Midbrain (tissue), 1 donor: ENCODE measurements around the gene TPST2.

ENCODE experiments used
- DNase-seq: peaks from one replicate; lab custom pipeline; 2025; lab: John Stamatoyannopoulos, UW

The TPST2 gene

GRCh38 chr22:26496456-26496855 is 93.5 kb downstream of the TPST2 start:
- no peak for DNase-seq

- no peak for DNase-seq
Measured at GRCh38 chr22:26494506-26494905, 95.4 kb downstream of the TPST2 start.

GRCh38 chr22:26492220-26492619 is 97.7 kb downstream of the TPST2 start:
- no peak for DNase-seq

DNA sequence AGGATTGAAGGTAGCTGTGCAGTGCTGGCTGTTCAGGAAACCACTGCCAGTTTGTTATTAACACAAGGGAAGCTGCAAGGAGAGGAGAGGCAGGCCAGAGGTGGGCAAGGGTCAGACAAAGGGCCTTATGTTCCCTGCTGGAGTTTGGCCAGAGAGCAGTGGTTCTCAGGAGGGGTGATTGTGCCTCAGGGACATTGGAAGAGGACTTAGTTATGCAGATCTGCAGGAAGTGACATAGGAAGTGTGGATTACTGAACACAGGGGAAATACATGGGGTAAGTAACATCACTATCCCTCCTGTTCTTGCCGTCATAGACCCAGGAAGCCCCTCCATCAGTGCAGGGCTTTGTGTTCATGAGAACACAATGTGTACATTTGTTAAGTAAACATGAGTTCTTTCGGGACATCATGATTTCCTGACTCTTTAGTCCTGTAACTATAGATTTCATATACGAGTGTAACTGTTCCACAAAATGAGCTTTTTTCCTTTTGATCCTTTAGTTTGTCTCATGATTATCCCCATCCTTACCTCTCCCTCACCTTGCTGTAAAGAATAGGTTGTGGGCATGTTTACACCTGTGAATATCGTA is 100.4 kb downstream of the TPST2 start:
- no peak for DNase-seq

GRCh38 chr22:26487996-26488395 is 101.9 kb downstream of the TPST2 start:
- DNase-seq, result no peak

- DNase-seq, result no peak
Measured at GRCh38 chr22:26486394-26486793, 103.5 kb downstream of the TPST2 start.

DNA sequence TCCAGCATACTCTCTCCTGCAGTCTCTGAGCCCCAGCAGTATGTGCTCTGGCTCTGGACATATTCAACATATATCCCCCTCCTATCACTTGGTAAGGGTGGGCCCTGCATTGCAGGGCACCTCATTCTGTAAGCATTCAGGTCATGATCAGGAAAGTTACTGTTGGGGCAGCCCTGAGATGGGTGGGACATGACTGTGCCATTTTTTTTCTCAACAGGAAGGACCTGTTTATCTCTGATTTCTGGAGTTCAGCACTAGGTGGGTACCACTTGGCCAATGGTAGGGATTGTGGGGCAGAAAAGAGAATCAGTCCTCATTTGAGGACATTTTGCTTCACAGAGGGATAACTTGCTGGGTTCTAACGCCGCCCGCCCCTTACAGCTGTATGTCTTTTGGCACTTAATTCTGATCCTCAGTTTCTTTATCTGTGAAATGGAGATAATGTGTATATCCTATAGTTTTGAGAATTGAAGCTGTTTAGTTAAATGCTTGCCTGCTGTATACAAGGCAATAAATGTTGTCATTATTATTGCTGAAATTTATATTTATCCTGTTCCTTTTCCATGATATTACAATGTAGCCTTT is 104.0 kb downstream of the TPST2 start:
- DNase-seq, result no peak

DNA sequence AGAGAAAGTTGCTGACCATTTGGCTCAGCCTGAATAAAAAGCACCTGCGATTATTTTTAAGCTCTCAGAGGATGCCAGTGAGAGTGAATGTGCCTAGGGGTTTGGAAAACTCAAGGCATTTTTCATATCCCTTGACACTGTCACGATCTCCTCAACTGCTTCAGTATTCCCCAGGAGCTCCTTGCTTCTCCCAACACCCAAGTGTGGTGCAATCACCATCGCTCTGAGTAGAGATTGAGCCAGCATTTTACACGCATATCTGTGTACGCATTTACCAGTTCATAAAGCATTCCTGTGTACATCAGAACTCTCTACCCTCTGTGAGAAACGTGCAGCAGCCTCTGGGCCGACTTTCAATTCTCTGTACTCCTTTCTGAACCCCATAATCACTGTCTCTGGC is 104.9 kb downstream of the TPST2 start:
- DNase-seq, result no peak

DNA sequence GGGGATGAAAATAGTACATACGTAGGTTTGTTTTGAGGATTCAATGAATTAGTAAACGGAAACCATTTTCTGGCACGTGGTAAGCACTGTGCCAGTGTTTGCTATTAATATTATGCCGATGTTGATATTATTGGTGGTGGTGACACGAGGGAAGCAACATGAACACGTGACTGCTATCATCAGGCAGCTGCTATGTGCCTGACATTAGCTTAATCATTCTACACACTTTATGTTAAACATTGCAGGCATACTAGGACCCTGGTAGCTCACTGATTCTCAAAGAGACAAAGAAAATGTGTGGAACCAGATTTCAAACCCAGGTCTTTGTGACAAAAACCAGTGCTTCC is 105.6 kb downstream of the TPST2 start:
- no peak for DNase-seq

DNA sequence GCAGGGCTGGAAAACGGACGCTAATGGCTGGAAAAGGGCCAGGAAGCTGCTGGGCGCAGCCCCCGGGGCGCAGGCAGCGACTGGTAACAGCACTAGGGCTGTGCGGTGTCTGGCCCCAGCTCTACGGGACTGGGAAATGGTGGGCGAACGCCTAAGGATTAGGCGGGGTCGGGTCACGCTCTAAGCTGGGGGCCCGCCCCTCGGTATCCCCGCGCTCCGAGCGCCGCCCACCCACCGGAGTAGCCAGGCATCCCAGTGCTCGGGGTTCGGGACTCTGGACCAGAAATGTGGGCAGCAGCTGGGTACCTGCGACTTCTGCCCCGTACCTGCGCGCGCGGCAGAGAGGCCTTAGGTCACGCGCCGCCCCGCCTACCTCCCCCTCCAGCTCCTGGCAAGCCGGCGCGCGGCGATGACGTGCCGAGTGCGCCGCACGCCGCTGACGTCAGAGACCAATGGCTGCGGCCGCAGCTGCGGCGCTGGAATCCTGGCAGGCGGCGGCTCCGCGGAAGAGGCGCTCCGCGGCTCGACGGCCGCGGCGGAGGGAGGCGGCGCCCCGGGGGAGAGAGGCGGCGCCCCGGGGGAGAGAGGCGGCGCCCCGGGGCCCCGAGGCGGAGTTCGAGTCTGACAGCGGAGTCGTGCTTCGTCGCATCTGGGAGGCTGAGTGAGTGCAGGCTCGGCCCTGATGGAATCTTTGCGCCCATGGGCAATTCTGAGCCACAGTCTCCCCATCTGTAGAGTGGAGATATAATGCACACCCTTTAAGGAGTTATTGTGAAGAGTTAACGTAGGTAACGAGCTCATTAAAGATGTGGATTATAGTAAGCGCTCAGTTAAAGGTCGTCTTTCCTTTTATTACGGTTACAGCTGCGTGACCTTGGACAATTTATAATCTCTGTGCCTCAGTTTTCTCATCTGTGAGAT is 106.2 kb downstream of the TPST2 start, which contains the start of the genes HPS4 and SRRD:
Gene HPS4, minus strand, starts transcription at position 345 of the 921 bp plus-strand sequence. CDS start 2,021 bp downstream, outside the sequence.
Gene SRRD, plus strand, starts transcription at position 439 of the 921 bp plus-strand sequence. Its CDS starts 14 bp downstream, at position 453.
- peak; percentile 92 for DNase-seq

- DNase-seq, result no peak
Measured at GRCh38 chr22:26483043-26483438, 106.9 kb downstream of the TPST2 start.

- DNase-seq, result no peak
Measured at GRCh38 chr22:26482161-26482560, 107.8 kb downstream of the TPST2 start.

DNA sequence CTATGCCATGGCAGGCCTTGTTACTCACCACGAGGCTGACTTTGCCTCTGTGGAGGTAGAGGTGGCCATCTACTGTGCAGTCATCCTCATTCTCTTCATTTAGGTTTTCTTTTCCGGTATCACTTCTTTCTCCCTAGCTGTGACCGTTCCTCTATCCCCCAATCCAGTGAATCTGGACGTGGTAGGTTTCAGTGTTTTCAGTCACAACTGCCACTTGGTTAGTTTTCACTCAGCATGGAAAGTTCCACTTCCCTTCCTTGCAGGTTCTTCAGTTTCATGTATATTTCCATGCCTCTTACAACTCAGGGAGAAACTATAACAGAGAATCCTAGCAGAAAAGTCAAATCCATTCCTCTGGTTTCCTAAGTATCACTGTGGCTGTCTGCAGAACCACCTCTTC is 108.2 kb downstream of the TPST2 start:
- DNase-seq, result no peak

DNA sequence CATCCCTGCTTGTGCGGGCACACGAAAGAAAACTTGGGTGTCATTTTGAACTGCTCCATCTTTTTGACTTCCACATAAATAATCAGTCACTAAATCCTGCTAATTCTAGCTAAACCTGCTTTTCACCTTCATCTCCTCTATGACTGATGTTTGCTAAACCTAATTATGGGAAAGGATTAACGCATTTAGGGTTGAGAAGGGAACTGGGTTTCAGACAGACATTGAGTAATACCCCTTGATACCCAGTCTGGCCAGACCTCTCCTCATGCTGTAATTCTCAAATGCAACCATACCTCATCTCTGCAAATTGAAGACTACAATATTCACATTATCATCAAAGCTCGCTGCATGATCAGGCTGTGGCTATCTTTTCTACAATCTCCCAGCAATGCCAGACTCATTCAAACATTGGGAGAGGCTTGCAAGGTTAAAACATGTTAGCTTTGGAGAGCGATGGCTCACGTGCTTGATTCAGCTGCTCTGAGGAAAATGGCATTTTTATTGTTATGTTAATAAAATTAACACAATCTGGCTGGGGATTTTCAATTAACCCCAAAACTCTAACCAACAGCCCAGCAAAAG is 108.7 kb downstream of the TPST2 start:
- no peak for DNase-seq

DNA sequence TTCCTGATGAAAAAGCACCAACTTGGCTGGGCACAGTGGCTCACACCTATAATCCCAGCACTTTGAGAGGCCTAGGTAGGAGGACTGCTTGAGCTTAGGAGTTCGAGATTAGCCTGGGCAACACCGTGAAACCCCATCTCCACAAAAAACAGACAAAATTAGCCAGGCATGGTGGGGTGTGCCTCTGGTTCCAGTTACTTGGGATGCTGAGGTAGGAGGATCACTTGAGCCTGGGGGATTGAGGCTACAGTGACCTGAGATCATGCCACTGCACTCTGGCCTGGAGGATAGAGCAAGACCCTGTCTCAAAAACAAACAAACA is 109.4 kb downstream of the TPST2 start:
- DNase-seq, result no peak

GRCh38 chr22:26479792-26480610 is 109.9 kb downstream of the TPST2 start:
- DNase-seq, result no peak

DNA sequence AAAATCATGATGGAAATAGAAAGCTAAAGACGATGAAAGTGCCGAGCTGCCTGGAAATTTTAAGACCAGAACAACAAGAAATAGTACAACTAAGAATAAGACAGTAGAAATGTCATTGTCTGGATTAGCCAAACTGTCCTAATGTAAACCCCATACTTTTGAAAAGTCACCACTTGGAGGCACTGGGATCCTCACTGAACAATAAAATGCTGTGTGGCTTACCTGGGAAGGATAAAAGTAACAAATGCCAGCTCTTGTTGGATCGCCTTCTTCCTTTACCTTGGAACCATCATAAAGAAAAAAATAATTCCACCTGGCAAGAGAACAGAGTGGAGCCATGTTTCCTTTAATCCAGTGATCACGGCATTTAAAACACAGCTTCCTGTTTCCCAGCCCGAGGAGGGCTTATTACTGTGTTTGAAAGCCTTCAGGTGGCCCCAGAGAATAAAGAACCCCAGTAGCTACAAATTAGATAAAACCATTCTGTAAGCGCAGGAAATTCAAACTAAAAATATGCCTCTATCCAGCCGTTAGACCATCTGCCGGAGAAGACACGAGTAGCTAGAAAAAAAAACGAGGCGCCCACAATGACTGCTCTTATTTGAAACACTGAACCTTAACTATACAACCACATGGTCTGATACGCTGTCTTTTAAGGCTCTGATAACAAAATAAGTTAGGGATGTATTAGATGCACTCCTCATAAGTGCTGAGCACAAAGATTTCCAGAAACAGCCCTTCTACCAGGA is 110.7 kb downstream of the TPST2 start:
- no peak for DNase-seq

GRCh38 chr22:26477341-26477731 is 112.6 kb downstream of the TPST2 start:
- no peak for DNase-seq

- DNase-seq, result no peak
Measured at GRCh38 chr22:26476705-26477340, 113.1 kb downstream of the TPST2 start.

DNA sequence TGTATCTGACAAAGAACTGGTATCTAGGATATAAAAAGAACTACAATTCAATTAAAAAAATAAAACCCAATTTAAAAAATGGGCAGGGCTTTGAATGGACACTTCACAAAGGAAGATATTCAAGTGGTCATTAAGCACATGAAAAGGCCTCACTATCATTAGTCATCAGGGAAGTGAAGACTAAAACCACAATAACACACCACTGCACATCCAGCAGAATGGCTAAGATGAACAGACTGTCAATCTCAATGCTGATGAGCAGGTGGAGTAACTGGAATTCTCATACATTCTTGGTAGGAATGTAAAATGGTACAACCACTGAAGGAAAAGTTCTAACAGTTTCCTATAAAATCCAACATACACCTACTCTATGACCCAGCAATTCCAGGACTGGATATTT is 115.2 kb downstream of the TPST2 start:
- no peak for DNase-seq
